Prostate gland (tissue), 2 donors: ENCODE data around the gene FAM193A.

ENCODE experiments used
- POLR2A ChIP-seq: fragments of 450-650 bp; IDR thresholded peaks from one replicate; pipeline ENCODE4 v1.6.1; 2016; ENCODE audit warnings: antibody characterized with exemption, mild to moderate bottlenecking
- POLR2AphosphoS5 ChIP-seq: sonication (generic); formaldehyde crosslinking; IDR thresholded peaks from one replicate; pipeline ENCODE4 v1.6.1; 2017; ENCODE audit warnings: antibody characterized with exemption
- TF ChIP-seq, protein P1 (sequence below), 4 experiments: fragments of 200-600 bp in 2 of 4; fragments of 450-650 bp in 2 of 4; sonication (generic) in 2 of 4; IDR thresholded peaks; 1 replicate in 3 of 4; 2 replicates in 1 of 4; pipeline ENCODE4 v1.5.1; 2016 to 2019; ENCODE audit warnings: antibody characterized with exemption in 4 of 4, mild to moderate bottlenecking in 2 of 4, moderate library complexity in 2 of 4

DNA sequence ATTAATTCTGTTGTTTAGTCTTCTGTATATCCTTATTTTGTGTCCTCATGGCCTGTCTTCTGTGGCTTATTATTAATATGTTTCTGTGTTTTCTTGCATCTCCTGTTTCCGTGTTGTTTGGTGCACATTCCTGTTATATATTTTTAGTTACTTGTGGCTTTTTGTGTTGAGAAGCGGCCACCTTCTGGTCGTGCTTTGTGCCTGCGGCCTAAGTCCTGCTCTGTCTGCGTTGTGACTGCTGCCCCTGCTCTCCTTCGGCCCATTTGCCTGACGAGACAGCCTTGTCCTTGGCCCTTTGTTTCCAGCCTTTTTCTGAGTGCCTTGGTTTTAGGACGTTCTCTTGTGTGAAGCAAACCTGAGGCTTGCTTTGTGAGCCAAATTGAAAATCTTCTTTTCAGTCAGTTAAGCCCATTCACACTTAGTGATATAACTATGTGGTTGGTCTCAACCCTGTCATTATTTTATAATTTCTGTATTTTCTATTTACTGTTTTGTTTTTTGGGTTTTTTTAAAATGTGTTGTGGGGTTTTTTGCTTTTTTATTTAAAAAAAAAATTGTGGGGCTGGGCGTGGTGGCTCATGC, 175.9 kb downstream of the FAM193A start:
- TF ChIP-seq, protein P1, sequence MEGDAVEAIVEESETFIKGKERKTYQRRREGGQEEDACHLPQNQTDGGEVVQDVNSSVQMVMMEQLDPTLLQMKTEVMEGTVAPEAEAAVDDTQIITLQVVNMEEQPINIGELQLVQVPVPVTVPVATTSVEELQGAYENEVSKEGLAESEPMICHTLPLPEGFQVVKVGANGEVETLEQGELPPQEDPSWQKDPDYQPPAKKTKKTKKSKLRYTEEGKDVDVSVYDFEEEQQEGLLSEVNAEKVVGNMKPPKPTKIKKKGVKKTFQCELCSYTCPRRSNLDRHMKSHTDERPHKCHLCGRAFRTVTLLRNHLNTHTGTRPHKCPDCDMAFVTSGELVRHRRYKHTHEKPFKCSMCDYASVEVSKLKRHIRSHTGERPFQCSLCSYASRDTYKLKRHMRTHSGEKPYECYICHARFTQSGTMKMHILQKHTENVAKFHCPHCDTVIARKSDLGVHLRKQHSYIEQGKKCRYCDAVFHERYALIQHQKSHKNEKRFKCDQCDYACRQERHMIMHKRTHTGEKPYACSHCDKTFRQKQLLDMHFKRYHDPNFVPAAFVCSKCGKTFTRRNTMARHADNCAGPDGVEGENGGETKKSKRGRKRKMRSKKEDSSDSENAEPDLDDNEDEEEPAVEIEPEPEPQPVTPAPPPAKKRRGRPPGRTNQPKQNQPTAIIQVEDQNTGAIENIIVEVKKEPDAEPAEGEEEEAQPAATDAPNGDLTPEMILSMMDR (IDR thresholded peaks at IDR 0.05), result no peak
- TF ChIP-seq POLR2AphosphoS5 (no peak), POLR2A (no peak)
